Endometrium (tissue), 2 donors: ENCODE measurements around the gene PRDM16.

Experiments used
- FAIRE-seq: peaks from 2 replicates; lab custom pipeline; 2012; peaks lifted over from hg19 to GRCh38; lab: Jason Lieb, UNC
- donor health status: control.
- donor health status: control.

Gene PRDM16

GRCh38 chr1:3417082-3417739 is 348.2 kb downstream of the PRDM16 start:
- no peak for FAIRE-seq

- FAIRE-seq: no peak
Measured at GRCh38 chr1:3417934-3418333, 348.9 kb downstream of the PRDM16 start.

GRCh38 chr1:3418600-3418999 is 349.6 kb downstream of the PRDM16 start:
- FAIRE-seq: no peak

- no peak for FAIRE-seq
Measured at GRCh38 chr1:3419415-3420204, 350.6 kb downstream of the PRDM16 start.

- no peak for FAIRE-seq
Measured at GRCh38 chr1:3420218-3420951, 351.4 kb downstream of the PRDM16 start.

- no peak for FAIRE-seq
Measured at GRCh38 chr1:3422638-3423037, 353.6 kb downstream of the PRDM16 start.

- FAIRE-seq: no peak
Measured at GRCh38 chr1:3423245-3423829, 354.3 kb downstream of the PRDM16 start.

GRCh38 chr1:3423896-3424611 is 355.1 kb downstream of the PRDM16 start:
- no peak for FAIRE-seq

- FAIRE-seq: no peak
Measured at GRCh38 chr1:3425486-3426215, 356.6 kb downstream of the PRDM16 start.

GRCh38 chr1:3426956-3427535 is 358.0 kb downstream of the PRDM16 start:
- no peak for FAIRE-seq

- FAIRE-seq: no peak
Measured at GRCh38 chr1:3427711-3428704, 359.0 kb downstream of the PRDM16 start.

- FAIRE-seq: no peak
Measured at GRCh38 chr1:3428899-3429298, 359.9 kb downstream of the PRDM16 start.

- FAIRE-seq: no peak
Measured at GRCh38 chr1:3429320-3429719, 360.3 kb downstream of the PRDM16 start.

GRCh38 chr1:3429766-3430165 is 360.8 kb downstream of the PRDM16 start:
- no peak for FAIRE-seq

- no peak for FAIRE-seq
Measured at GRCh38 chr1:3430406-3430805, 361.4 kb downstream of the PRDM16 start.

GRCh38 chr1:3430820-3431219 is 361.8 kb downstream of the PRDM16 start:
- no peak for FAIRE-seq

- no peak for FAIRE-seq
Measured at GRCh38 chr1:3431266-3431665, 362.3 kb downstream of the PRDM16 start.

GRCh38 chr1:3431686-3432085 is 362.7 kb downstream of the PRDM16 start:
- no peak for FAIRE-seq

- no peak for FAIRE-seq
Measured at GRCh38 chr1:3432306-3432705, 363.3 kb downstream of the PRDM16 start.

GRCh38 chr1:3433076-3433475 is 364.1 kb downstream of the PRDM16 start:
- FAIRE-seq: no peak
